HepG2 (cell line): ENCODE results near the gene PCBP1. TPM values are rescaled to one million over a fixed set of nuclear protein-coding genes. Genes with fewer than 3 reads are reported as not detected.

Source experiments
- HMGA1 ChIP-seq: sonication (generic); formaldehyde crosslinking; conservative IDR thresholded peaks from 2 replicates; pipeline ENCODE4 v1.4.0; 2020; ENCODE audit warnings: missing genetic modification reagents
- KLF6 ChIP-seq: IDR thresholded peaks from 2 replicates; pipeline ENCODE4 v1.8.0; 2016; ENCODE audit warnings: missing biosample characterization, missing genetic modification reagents
- ONECUT2 ChIP-seq: sonication (generic); formaldehyde crosslinking; IDR thresholded peaks from 2 replicates; pipeline ENCODE4 v1.4.0; 2020; ENCODE audit warnings: missing genetic modification reagents
- SMARCE1 ChIP-seq: fragments of 450-650 bp; IDR thresholded peaks from 2 replicates; pipeline ENCODE4 v1.6.1; 2017; ENCODE audit warnings: borderline replicate concordance
- SOX6 ChIP-seq, 2 experiments: fragments of 450-650 bp in 1 of 2; sonication (generic) in 1 of 2; formaldehyde crosslinking in 1 of 2; IDR thresholded peaks; 2 replicates each; pipeline versions ENCODE4 v1.4.0 to v1.6.1; 2017 to 2020; ENCODE audit warnings: antibody characterized with exemption in 1 of 2, mild to moderate bottlenecking in 1 of 2, missing genetic modification reagents in 1 of 2
- TARDBP ChIP-seq: sonication (generic); formaldehyde crosslinking; IDR thresholded peaks from 2 replicates; pipeline ENCODE4 v1.8.0; 2022; ENCODE audit warnings: mild to moderate bottlenecking, missing genetic modification reagents
- TERF1 ChIP-seq: sonication (generic); formaldehyde crosslinking; IDR thresholded peaks from 2 replicates; pipeline ENCODE4 v1.8.0; 2022; ENCODE audit warnings: mild to moderate bottlenecking, missing genetic modification reagents, moderate library complexity
- WIZ ChIP-seq: sonication (generic); formaldehyde crosslinking; IDR thresholded peaks from 2 replicates; pipeline ENCODE4 v1.5.1; 2020; ENCODE audit warnings: mild to moderate bottlenecking, missing genetic modification reagents
- YEATS4 ChIP-seq: sonication (generic); formaldehyde crosslinking; IDR thresholded peaks from 2 replicates; pipeline ENCODE4 v1.4.0; 2020; ENCODE audit warnings: missing genetic modification reagents, borderline replicate concordance
- YY1 ChIP-seq: IDR thresholded peaks from 2 replicates; pipeline ENCODE4 v1.6.1; 2011; ENCODE audit warnings: low read length, low read depth, moderate library complexity, mild to moderate bottlenecking; ENCODE audit not compliant: insufficient read depth, insufficient replicate concordance
- ZBTB40 ChIP-seq, 2 experiments: fragments of 450-650 bp in 1 of 2; sonication (generic) in 1 of 2; formaldehyde crosslinking in 1 of 2; IDR thresholded peaks; 2 replicates each; pipeline versions ENCODE4 v1.6.1 to v1.8.0; 2016 to 2022; ENCODE audit warnings: antibody characterized with exemption in 1 of 2, mild to moderate bottlenecking in 1 of 2, missing genetic modification reagents in 1 of 2
- ZKSCAN8 ChIP-seq: IDR thresholded peaks from 2 replicates; pipeline ENCODE4 v1.6.1; 2016; ENCODE audit warnings: borderline replicate concordance, missing genetic modification reagents, missing compliant biosample characterization
- ZNF44 ChIP-seq: sonication (generic); formaldehyde crosslinking; IDR thresholded peaks from 2 replicates; pipeline ENCODE4 v1.5.1; 2020; ENCODE audit warnings: mild to moderate bottlenecking, missing genetic modification reagents
- ZNF512 ChIP-seq: sonication (generic); formaldehyde crosslinking; IDR thresholded peaks from 2 replicates; pipeline ENCODE4 v1.4.0; 2020; ENCODE audit warnings: mild to moderate bottlenecking, missing genetic modification reagents
- ZNF552 ChIP-seq: sonication (generic); formaldehyde crosslinking; IDR thresholded peaks from 2 replicates; pipeline ENCODE4 v1.9.0; 2022; ENCODE audit warnings: missing genetic modification reagents, mild to moderate bottlenecking, borderline replicate concordance
- ZNF614 ChIP-seq: IDR thresholded peaks from 2 replicates; pipeline ENCODE4 v1.6.1; 2018; ENCODE audit warnings: missing biosample characterization, missing genetic modification reagents, inconsistent platforms, borderline replicate concordance
- ZNF746 ChIP-seq: sonication (generic); formaldehyde crosslinking; IDR thresholded peaks from 2 replicates; pipeline ENCODE4 v1.8.0; 2022; ENCODE audit warnings: mild to moderate bottlenecking, missing genetic modification reagents
- ZNF883 ChIP-seq: sonication (generic); formaldehyde crosslinking; IDR thresholded peaks from 2 replicates; pipeline ENCODE4 v1.5.1; 2020; ENCODE audit warnings: mild to moderate bottlenecking, missing genetic modification reagents; ENCODE audit errors: not compliant biosample characterization
- polyA plus RNA-seq, 8 experiments: library from polyadenylated mRNA; depleted of rRNA in 3 of 8; stranded (reverse) in 7 of 8; unstranded in 1 of 8; fragments of >200 nt; fragmentation: Illumina TruSeq in 4 of 8; extraction: Trizol in 4 of 8; gene quantifications; 2 replicates each; pipeline versions ENCODE4 v1.2.1 to v1.2.3, GENCODE V29; 2011 to 2016; ENCODE audit warnings: low read depth in 4 of 8, missing spikeins in 1 of 8, mixed read lengths in 1 of 8; ENCODE audit not compliant: insufficient read depth in 1 of 8
- total RNA-seq, 5 experiments: library from RNA; depleted of rRNA; stranded (reverse); fragments of >200 nt; fragmentation: Illumina TruSeq; extraction: Trizol; gene quantifications; 2 replicates each; pipeline ENCODE4 v1.2.3, GENCODE V29; 2016; ENCODE audit warnings: low read depth in 1 of 5

PCBP1 gene
- total and polyA plus RNA-seq, 2 of the 13 experiments (the other 11 are each of a cell fraction or from before 2014, with no cell fraction given): 32.0 to 137 TPM

- no peak for TF ChIP-seq HMGA1 (CRISPR knock-in tag)
- TF ChIP-seq YEATS4 (CRISPR knock-in tag): no peak
- no peak; the same call in 1 of the 2 replicates for TF ChIP-seq ZNF512
- TF ChIP-seq ONECUT2 (CRISPR knock-in tag): 0 out of 2 replicates have a peak, but pooled peaks have one; percentile 0
- no peak for TF ChIP-seq WIZ
- no peak for TF ChIP-seq SOX6 (IDR thresholded peaks at IDR 0.05)
- TF ChIP-seq SOX6 (CRISPR knock-in tag; IDR thresholded peaks at IDR 0.05): no peak
- TF ChIP-seq ZNF614 (CRISPR knock-in tag): no peak
- no peak for TF ChIP-seq ZNF552
- TF ChIP-seq ZNF746 (CRISPR knock-in tag): no peak
- no peak for TF ChIP-seq ZBTB40 (IDR thresholded peaks at IDR 0.05)
- no peak for TF ChIP-seq ZBTB40 (CRISPR knock-in tag; IDR thresholded peaks at IDR 0.05)
- TF ChIP-seq ZNF883 (CRISPR knock-in tag): no peak
- no peak for TF ChIP-seq KLF6 (CRISPR knock-in tag)
- TF ChIP-seq TARDBP (CRISPR knock-in tag): no peak
- no peak for TF ChIP-seq YY1
- no peak for TF ChIP-seq ZKSCAN8 (CRISPR knock-in tag)
- TF ChIP-seq TERF1: no peak
- no peak for TF ChIP-seq SMARCE1
- TF ChIP-seq ZNF44 (CRISPR knock-in tag): no peak
Observed at GRCh38 chr2:70085711-70086277, 1.5 kb upstream of the PCBP1 start (continued).
